HepG2 (cell line): Measurements from ENCODE around the gene UTP15. TPM values are rescaled to one million over a fixed set of nuclear protein-coding genes. Genes with fewer than 3 reads are reported as not detected.

Experiments
- ASH2L ChIP-seq: fragments of 300-600, 200-600 bp; sonication (generic); IDR thresholded peaks from 2 replicates; pipeline ENCODE4 v1.7.0; 2017; ENCODE audit warnings: low read depth, mild to moderate bottlenecking, moderate library complexity, mixed read lengths, low read length; ENCODE audit not compliant: insufficient read length
- CREB1 ChIP-seq, 2 experiments: fragments of 450-650 bp in 1 of 2; IDR thresholded peaks; 2 replicates each; pipeline ENCODE4 v1.6.1; 2016 to 2017; ENCODE audit warnings: control low read depth in 1 of 2, mild to moderate bottlenecking in 1 of 2, missing compliant biosample characterization in 1 of 2, missing genetic modification characterization in 1 of 2
- FOXA3 ChIP-seq: IDR thresholded peaks from 2 replicates; pipeline ENCODE4 v1.6.1; 2016; ENCODE audit warnings: missing genetic modification reagents, missing compliant biosample characterization
- GATAD1 ChIP-seq: IDR thresholded peaks from 2 replicates; pipeline ENCODE4 v1.6.1; 2016; ENCODE audit warnings: missing genetic modification reagents, missing compliant biosample characterization
- GPN1 ChIP-seq: sonication (generic); formaldehyde crosslinking; IDR thresholded peaks from 2 replicates; pipeline ENCODE4 v1.5.1; 2020; ENCODE audit warnings: missing genetic modification reagents, borderline replicate concordance
- HOXA9 ChIP-seq: sonication (generic); formaldehyde crosslinking; IDR thresholded peaks from 2 replicates; pipeline ENCODE4 v1.8.1; 2022; ENCODE audit warnings: missing genetic modification reagents, mild to moderate bottlenecking, moderate library complexity, borderline replicate concordance
- KLF11 ChIP-seq: IDR thresholded peaks from 2 replicates; pipeline ENCODE4 v1.6.1; 2016; ENCODE audit warnings: missing compliant biosample characterization
- MYNN ChIP-seq: sonication (generic); formaldehyde crosslinking; IDR thresholded peaks from 2 replicates; pipeline ENCODE4 v1.4.0; 2020; ENCODE audit warnings: mild to moderate bottlenecking, low read depth, missing genetic modification reagents
- PAWR ChIP-seq: sonication (generic); formaldehyde crosslinking; IDR thresholded peaks from 2 replicates; pipeline ENCODE4 v1.4.0; 2020; ENCODE audit warnings: missing genetic modification reagents, mild to moderate bottlenecking, borderline replicate concordance
- SRF ChIP-seq: IDR thresholded peaks from 2 replicates; pipeline ENCODE4 v1.6.1; 2011; ENCODE audit warnings: mild to moderate bottlenecking, low read depth, low read length, moderate library complexity
- ZBTB7A ChIP-seq: sonication (generic); formaldehyde crosslinking; IDR thresholded peaks from 2 replicates; pipeline ENCODE4 v1.8.0; 2022; ENCODE audit warnings: mild to moderate bottlenecking, missing genetic modification reagents
- ZNF513 ChIP-seq: sonication (generic); formaldehyde crosslinking; conservative IDR thresholded peaks from 2 replicates; pipeline ENCODE4 v1.5.0; 2020; ENCODE audit warnings: missing genetic modification reagents
- ZNF878 ChIP-seq: sonication (generic); formaldehyde crosslinking; IDR thresholded peaks from 2 replicates; pipeline ENCODE4 v1.8.1; 2023; ENCODE audit warnings: mild to moderate bottlenecking, missing genetic modification reagents, moderate library complexity
- polyA plus RNA-seq, 8 experiments: library from polyadenylated mRNA; depleted of rRNA in 3 of 8; stranded (reverse) in 7 of 8; unstranded in 1 of 8; fragments of >200 nt; fragmentation: Illumina TruSeq in 4 of 8; extraction: Trizol in 4 of 8; gene quantifications; 2 replicates each; pipeline versions ENCODE4 v1.2.1 to v1.2.3, GENCODE V29; 2011 to 2016; ENCODE audit warnings: low read depth in 4 of 8, missing spikeins in 1 of 8, mixed read lengths in 1 of 8; ENCODE audit not compliant: insufficient read depth in 1 of 8
- total RNA-seq, 5 experiments: library from RNA; depleted of rRNA; stranded (reverse); fragments of >200 nt; fragmentation: Illumina TruSeq; extraction: Trizol; gene quantifications; 2 replicates each; pipeline ENCODE4 v1.2.3, GENCODE V29; 2016; ENCODE audit warnings: low read depth in 1 of 5
- TF ChIP-seq, protein P1 (sequence below), 2 experiments: fragments of 450-650 bp in 1 of 2; sonication (generic) in 1 of 2; formaldehyde crosslinking in 1 of 2; IDR thresholded peaks; 2 replicates each; pipeline versions ENCODE4 v1.6.1 to v1.8.0; 2016 to 2022; ENCODE audit warnings: antibody characterized with exemption in 1 of 2, mild to moderate bottlenecking in 1 of 2, missing genetic modification reagents in 1 of 2
- TF ChIP-seq, protein P2 (sequence below): sonication (generic); formaldehyde crosslinking; IDR thresholded peaks from 2 replicates; pipeline ENCODE4 v1.4.0; 2020; ENCODE audit warnings: missing genetic modification reagents

UTP15 gene
- total and polyA plus RNA-seq, 2 of the 13 experiments (the other 11 are each of a cell fraction or from before 2014, with no cell fraction given), result 7.3 to 35.8 TPM

DNA sequence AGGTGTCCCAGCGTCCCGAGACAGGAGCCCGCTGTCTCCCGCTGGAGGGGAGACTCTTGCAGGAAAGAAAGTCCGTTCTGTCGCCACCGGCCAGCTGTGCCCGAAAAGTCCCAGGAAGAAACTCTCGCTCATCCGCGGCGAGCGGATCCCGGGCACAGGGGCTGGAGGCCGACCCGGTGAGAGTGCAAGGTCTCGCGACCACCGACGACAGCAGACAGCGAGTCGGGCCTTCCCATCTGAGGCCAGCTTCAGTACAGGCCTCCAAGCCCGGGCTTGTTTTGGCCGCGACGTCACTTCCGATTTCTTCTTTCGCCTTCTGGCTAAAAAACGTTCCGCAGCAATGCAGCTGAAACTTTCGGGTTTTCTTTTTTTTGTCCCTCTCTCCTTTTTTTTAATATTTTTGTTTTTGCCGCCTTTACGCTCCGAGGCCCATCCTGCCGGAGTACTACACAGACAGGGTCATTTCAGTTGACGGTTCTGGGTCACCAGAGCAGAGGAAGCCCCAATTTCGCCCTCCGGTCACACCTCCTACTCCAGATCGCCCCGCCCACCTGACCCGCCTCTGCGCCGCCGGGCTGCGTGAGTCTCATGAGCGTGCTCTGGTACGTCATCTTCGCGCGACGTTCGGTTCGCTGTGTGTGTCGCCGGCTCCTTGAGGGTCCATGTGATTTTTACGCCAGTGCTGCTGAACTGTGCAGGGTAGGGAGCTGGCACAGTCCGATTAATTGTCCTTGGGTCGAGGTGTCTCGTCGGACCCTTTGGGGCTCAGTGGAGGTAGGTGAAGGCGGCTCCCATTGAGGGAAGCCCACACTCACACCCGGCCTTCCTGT is at the start of gene UTP15, which contains the start of gene ANKRA2 (continued):
- TF ChIP-seq ZNF513 (CRISPR knock-in tag) (no peak), PAWR (CRISPR knock-in tag) (no peak), MYNN (CRISPR knock-in tag) (0 out of 2 replicates have a peak, but pooled peaks have one; percentile 20), GPN1 (no peak), GATAD1 (CRISPR knock-in tag) (peak; percentile 98), ZNF878 (CRISPR knock-in tag) (no peak), FOXA3 (CRISPR knock-in tag) (peak; percentile 50), ZBTB7A (CRISPR knock-in tag) (no peak), HOXA9 (CRISPR knock-in tag) (no peak), SRF (no peak), CREB1 (IDR thresholded peaks at IDR 0.05) (peak; percentile 95), CREB1 (CRISPR knock-in tag; IDR thresholded peaks at IDR 0.05) (peak; percentile 99), KLF11 (0 out of 2 replicates have a peak, but pooled peaks have one; percentile 30), ASH2L (peak; percentile 98)
- TF ChIP-seq, protein P1, sequence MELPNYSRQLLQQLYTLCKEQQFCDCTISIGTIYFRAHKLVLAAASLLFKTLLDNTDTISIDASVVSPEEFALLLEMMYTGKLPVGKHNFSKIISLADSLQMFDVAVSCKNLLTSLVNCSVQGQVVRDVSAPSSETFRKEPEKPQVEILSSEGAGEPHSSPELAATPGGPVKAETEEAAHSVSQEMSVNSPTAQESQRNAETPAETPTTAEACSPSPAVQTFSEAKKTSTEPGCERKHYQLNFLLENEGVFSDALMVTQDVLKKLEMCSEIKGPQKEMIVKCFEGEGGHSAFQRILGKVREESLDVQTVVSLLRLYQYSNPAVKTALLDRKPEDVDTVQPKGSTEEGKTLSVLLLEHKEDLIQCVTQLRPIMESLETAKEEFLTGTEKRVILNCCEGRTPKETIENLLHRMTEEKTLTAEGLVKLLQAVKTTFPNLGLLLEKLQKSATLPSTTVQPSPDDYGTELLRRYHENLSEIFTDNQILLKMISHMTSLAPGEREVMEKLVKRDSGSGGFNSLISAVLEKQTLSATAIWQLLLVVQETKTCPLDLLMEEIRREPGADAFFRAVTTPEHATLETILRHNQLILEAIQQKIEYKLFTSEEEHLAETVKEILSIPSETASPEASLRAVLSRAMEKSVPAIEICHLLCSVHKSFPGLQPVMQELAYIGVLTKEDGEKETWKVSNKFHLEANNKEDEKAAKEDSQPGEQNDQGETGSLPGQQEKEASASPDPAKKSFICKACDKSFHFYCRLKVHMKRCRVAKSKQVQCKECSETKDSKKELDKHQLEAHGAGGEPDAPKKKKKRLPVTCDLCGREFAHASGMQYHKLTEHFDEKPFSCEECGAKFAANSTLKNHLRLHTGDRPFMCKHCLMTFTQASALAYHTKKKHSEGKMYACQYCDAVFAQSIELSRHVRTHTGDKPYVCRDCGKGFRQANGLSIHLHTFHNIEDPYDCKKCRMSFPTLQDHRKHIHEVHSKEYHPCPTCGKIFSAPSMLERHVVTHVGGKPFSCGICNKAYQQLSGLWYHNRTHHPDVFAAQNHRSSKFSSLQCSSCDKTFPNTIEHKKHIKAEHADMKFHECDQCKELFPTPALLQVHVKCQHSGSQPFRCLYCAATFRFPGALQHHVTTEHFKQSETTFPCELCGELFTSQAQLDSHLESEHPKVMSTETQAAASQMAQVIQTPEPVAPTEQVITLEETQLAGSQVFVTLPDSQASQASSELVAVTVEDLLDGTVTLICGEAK (IDR thresholded peaks at IDR 0.05), result no peak
- TF ChIP-seq, protein P1 (CRISPR knock-in tag; IDR thresholded peaks at IDR 0.05), result no peak
- TF ChIP-seq, protein P2, sequence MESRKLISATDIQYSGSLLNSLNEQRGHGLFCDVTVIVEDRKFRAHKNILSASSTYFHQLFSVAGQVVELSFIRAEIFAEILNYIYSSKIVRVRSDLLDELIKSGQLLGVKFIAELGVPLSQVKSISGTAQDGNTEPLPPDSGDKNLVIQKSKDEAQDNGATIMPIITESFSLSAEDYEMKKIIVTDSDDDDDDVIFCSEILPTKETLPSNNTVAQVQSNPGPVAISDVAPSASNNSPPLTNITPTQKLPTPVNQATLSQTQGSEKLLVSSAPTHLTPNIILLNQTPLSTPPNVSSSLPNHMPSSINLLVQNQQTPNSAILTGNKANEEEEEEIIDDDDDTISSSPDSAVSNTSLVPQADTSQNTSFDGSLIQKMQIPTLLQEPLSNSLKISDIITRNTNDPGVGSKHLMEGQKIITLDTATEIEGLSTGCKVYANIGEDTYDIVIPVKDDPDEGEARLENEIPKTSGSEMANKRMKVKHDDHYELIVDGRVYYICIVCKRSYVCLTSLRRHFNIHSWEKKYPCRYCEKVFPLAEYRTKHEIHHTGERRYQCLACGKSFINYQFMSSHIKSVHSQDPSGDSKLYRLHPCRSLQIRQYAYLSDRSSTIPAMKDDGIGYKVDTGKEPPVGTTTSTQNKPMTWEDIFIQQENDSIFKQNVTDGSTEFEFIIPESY (CRISPR knock-in tag), result 0 out of 2 replicates have a peak, but pooled peaks have one; percentile 24
